MM.1S (cell line): ENCODE results near the gene FLRT2.

Source experiments
- DNase-seq: peaks from one replicate; pipeline ENCODE4 v3.0.0-alpha.2; 2015
- H2AFZ ChIP-seq: fragments of 300-600 bp; sonication (generic); 2 replicates; pipeline ENCODE4 v1.6.0; 2016; ENCODE audit warnings: antibody characterized with exemption, low read length
- H3F3A ChIP-seq: fragments of 300-600 bp; sonication (generic); 2 replicates; pipeline ENCODE4 v1.6.1; 2016; ENCODE audit warnings: mild to moderate bottlenecking, antibody characterized with exemption, low read length, moderate library complexity, mixed read lengths; ENCODE audit not compliant: insufficient read depth
- H3K27ac ChIP-seq: fragments of 300-600 bp; sonication (generic); 2 replicates; pipeline ENCODE4 v1.5.1; 2016; ENCODE audit warnings: mild to moderate bottlenecking, low read length
- H3K27me3 ChIP-seq: fragments of 300-600 bp; sonication (generic); replicated peaks from 2 replicates; pipeline ENCODE4 v1.6.0; 2016; ENCODE audit warnings: low read length; ENCODE audit not compliant: insufficient read depth
- H3K36me3 ChIP-seq: fragments of 300-600 bp; sonication (generic); replicated peaks from 2 replicates; pipeline ENCODE4 v1.6.1; 2016; ENCODE audit warnings: mild to moderate bottlenecking, low read length, mixed read lengths; ENCODE audit not compliant: insufficient read depth
- H3K4me1 ChIP-seq: fragments of 300-600 bp; sonication (generic); 2 replicates; pipeline ENCODE4 v1.6.1; 2016; ENCODE audit warnings: low read length, mixed read lengths
- H3K4me2 ChIP-seq: fragments of 300-600 bp; sonication (generic); 2 replicates; pipeline ENCODE4 v1.6.0; 2016; ENCODE audit warnings: low read depth, low read length
- H3K4me3 ChIP-seq: fragments of 300-600 bp; sonication (generic); 2 replicates; pipeline ENCODE4 v1.5.1; 2016; ENCODE audit warnings: low read length, mixed read lengths
- H3K79me2 ChIP-seq: fragments of 300-600 bp; sonication (generic); 2 replicates; pipeline ENCODE4 v1.6.1; 2016; ENCODE audit warnings: mixed run types, low read length, mixed read lengths
- H3K9ac ChIP-seq: fragments of 300-600 bp; sonication (generic); 2 replicates; pipeline ENCODE4 v1.6.1; 2016; ENCODE audit warnings: low read length, mixed read lengths
- H3K9me2 ChIP-seq: fragments of 300-600 bp; sonication (generic); replicated peaks from 2 replicates; pipeline ENCODE4 v1.6.1; 2016; ENCODE audit warnings: mild to moderate bottlenecking, low read length, mixed read lengths; ENCODE audit not compliant: insufficient read depth
- H3K9me3 ChIP-seq: fragments of 300-600 bp; sonication (generic); replicated peaks from 2 replicates; pipeline ENCODE4 v1.6.1; 2016; ENCODE audit warnings: mild to moderate bottlenecking, low read length, mixed read lengths; ENCODE audit not compliant: insufficient read depth
- H4K20me1 ChIP-seq: fragments of 300-600 bp; sonication (generic); 2 replicates; pipeline ENCODE4 v1.6.1; 2016; ENCODE audit warnings: mild to moderate bottlenecking, low read length, moderate library complexity, mixed read lengths; ENCODE audit not compliant: insufficient read depth
- EZH2 ChIP-seq: fragments of 300-600 bp; sonication (generic); optimal IDR thresholded peaks from 2 replicates; pipeline ENCODE3; 2017; ENCODE audit warnings: low read depth, mild to moderate bottlenecking, antibody characterized with exemption, low read length, mixed read lengths
- EZH2phosphoT487 ChIP-seq: fragments of 300-600 bp; sonication (generic); IDR thresholded peaks from 2 replicates; pipeline ENCODE4 v1.6.1; 2018; ENCODE audit warnings: antibody characterized with exemption, low read length
- TF ChIP-seq, protein P1 (sequence below): fragments of 300-600 bp; sonication (generic); IDR thresholded peaks from 2 replicates; pipeline ENCODE4 v1.5.1; 2016; ENCODE audit warnings: antibody characterized with exemption, low read length, mixed read lengths

The FLRT2 gene

DNA sequence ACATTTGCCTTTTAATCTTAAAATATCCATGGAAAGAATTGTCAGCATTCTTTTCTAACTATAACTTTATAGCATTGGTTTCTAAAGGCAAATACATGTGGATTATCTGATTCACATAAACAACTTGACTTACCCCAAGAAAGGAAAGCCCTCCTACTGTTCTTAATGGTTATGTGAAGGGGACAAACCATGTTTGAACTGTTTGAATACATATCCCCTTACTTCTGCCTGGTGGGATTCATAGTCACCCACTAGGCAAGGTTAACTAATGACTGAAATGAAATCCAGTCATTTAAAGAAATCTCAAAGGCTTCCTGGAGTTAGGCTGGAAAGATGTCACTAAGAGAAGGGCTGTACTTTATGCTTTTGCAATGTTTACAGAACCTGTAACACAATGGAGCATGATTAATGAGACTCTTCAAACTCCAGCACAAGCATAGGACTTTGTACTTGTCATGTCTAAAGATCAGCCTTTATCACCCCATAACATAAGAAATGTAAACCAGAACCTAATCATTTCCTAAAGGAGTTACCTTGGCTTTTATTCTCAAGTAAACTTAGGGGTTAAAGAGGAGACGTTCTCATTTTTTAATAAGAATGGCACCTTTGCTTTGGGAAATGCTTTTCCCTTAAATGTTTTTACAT is 10.2 kb upstream of the FLRT2 start:
- Histone ChIP-seq H3K36me3 (no peaks in the 10 kb centered on the region), H3K79me2 (no peaks in the 10 kb centered on the region), H3F3A (no peaks in the 10 kb centered on the region), H4K20me1 (no peaks in the 10 kb centered on the region), H3K27me3 (no peaks in the 10 kb centered on the region), H3K4me3 (no peak overlapping the region), H3K9me2 (no peaks in the 10 kb centered on the region), H3K4me2 (no peak overlapping the region), H2AFZ (no peak overlapping the region), H3K27ac (no peak overlapping the region), H3K9ac (no peak overlapping the region), H3K4me1 (no peaks in the 10 kb centered on the region), H3K9me3 (no peaks in the 10 kb centered on the region)
- DNase-seq: no peak
- TF ChIP-seq, protein P1, sequence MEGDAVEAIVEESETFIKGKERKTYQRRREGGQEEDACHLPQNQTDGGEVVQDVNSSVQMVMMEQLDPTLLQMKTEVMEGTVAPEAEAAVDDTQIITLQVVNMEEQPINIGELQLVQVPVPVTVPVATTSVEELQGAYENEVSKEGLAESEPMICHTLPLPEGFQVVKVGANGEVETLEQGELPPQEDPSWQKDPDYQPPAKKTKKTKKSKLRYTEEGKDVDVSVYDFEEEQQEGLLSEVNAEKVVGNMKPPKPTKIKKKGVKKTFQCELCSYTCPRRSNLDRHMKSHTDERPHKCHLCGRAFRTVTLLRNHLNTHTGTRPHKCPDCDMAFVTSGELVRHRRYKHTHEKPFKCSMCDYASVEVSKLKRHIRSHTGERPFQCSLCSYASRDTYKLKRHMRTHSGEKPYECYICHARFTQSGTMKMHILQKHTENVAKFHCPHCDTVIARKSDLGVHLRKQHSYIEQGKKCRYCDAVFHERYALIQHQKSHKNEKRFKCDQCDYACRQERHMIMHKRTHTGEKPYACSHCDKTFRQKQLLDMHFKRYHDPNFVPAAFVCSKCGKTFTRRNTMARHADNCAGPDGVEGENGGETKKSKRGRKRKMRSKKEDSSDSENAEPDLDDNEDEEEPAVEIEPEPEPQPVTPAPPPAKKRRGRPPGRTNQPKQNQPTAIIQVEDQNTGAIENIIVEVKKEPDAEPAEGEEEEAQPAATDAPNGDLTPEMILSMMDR: no peak
- TF ChIP-seq EZH2 (no peak), EZH2phosphoT487 (no peak)

DNA sequence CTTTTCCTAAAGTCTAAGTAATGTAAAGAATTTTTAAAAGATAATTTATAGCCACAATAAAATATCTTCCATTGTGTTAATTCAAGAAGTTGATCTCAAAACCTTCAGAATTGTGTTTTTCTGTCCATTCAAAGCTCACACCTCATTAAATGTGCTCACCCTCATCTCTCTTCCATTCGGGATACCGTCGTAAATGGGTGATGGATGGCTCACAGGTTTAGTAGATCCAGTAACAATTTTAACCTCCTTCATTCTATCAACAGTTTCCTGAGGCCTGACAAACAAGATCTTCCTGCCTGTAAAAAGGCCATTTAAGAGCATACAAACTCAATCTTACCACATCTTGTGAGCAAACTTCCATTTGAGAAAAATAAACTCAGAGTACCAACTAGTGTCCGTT is 9.4 kb upstream of the FLRT2 start:
- no peak for DNase-seq
- Histone ChIP-seq H4K20me1 (no peaks in the 10 kb centered on the region), H3K4me3 (no peak overlapping the region), H3K79me2 (no peaks in the 10 kb centered on the region), H3K36me3 (no peaks in the 10 kb centered on the region), H3K9me2 (no peaks in the 10 kb centered on the region), H3K9me3 (no peaks in the 10 kb centered on the region), H3K27ac (no peak overlapping the region), H2AFZ (no peak overlapping the region), H3K4me1 (no peaks in the 10 kb centered on the region), H3K27me3 (no peaks in the 10 kb centered on the region), H3F3A (no peaks in the 10 kb centered on the region), H3K9ac (no peak overlapping the region), H3K4me2 (no peak overlapping the region)
- no peak for TF ChIP-seq EZH2phosphoT487
- TF ChIP-seq EZH2: no peak
- TF ChIP-seq, protein P1: no peak

GRCh38 chr14:85523624-85524023 is 6.3 kb upstream of the FLRT2 start:
- TF ChIP-seq EZH2 (no peak), EZH2phosphoT487 (no peak)
- TF ChIP-seq, protein P1: no peak
- Histone ChIP-seq H3K4me3 (no peak overlapping the region), H4K20me1 (no peaks in the 10 kb centered on the region), H2AFZ (no peak overlapping the region), H3K79me2 (no peaks in the 10 kb centered on the region), H3K9ac (no peak overlapping the region), H3K9me2 (no peaks in the 10 kb centered on the region), H3K27me3 (no peaks in the 10 kb centered on the region), H3K4me2 (no peak overlapping the region), H3K27ac (no peak overlapping the region), H3K36me3 (no peaks in the 10 kb centered on the region), H3K4me1 (no peaks in the 10 kb centered on the region), H3K9me3 (no peaks in the 10 kb centered on the region), H3F3A (no peaks in the 10 kb centered on the region)
- DNase-seq: no peak
